Activated CD4-positive, alpha-beta T cell treated with anti-CD3 and anti-CD28 coated beads, Interleukin-2, amount 50 U/mL, for 16 hours (primary cell): ENCODE data around the gene ADAMTSL1.

Experiments
- DNase-seq: peaks from one replicate; pipeline ENCODE4 v3.0.0-alpha.2; 2020

ADAMTSL1 gene

GRCh38 chr9:18568973-18569372, 95.0 kb downstream of the ADAMTSL1 start:
- DNase-seq = no peak

GRCh38 chr9:18569941-18570630, 96.1 kb downstream of the ADAMTSL1 start:
- DNase-seq = no peak

- DNase-seq = no peak
Measured at GRCh38 chr9:18573021-18573556, 99.1 kb downstream of the ADAMTSL1 start.

GRCh38 chr9:18575686-18576085, 101.7 kb downstream of the ADAMTSL1 start:
- no peak for DNase-seq

DNA sequence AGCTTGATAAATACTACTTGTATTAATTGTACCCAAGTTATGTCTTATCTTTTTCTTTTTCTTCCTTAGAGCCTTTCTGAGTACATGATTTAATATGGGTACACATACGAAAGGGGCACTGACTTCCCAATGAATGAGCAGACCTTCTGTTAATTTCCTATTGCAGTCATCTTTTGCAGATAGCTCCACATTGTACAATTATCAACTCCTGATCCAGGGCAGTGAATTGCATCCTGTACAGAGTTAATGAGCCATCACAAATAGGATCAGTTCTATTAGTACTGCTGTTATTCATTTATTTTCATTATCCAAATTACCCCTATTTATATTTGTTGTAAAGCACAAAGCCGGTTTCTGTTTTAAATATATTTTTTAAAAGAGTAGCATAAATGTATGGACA, 105.6 kb downstream of the ADAMTSL1 start:
- DNase-seq = no peak

DNA sequence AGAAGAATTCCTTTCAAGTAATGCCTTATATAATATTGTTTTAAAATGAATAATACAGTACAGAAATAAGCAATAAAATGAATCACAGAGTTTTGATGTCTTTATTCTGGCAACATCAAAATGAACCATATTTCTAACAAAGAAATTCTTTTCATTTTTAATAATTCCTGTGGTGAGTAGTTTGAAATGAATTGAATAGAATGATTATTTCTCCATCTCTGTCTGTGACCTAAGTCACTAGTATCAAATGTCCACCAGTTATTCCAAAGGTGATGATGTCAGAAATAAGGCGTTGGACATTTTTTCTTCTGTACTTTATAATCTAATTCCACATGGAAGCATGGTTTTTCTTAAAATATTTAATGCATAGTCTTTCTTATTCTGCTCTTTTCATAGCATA, 106.2 kb downstream of the ADAMTSL1 start:
- DNase-seq = no peak

DNA sequence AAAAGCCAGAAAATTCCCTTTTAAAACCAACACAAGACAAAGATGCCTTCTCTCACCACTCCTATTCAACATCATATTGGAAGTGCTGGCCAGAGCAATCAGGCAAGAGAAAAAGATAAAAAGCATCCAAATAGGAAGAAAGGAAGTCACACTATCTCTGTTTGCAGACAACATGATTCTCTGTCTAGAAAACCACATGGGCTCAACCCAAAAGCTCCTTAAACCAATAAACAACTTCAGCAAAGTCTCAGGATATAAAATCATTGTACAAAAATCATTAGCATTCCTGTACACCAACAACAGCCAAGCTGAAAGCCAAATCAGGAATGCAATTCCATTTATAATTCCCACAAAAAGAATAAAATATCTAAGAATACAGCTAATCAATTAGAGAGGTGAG, 112.0 kb downstream of the ADAMTSL1 start:
- no peak for DNase-seq

DNA sequence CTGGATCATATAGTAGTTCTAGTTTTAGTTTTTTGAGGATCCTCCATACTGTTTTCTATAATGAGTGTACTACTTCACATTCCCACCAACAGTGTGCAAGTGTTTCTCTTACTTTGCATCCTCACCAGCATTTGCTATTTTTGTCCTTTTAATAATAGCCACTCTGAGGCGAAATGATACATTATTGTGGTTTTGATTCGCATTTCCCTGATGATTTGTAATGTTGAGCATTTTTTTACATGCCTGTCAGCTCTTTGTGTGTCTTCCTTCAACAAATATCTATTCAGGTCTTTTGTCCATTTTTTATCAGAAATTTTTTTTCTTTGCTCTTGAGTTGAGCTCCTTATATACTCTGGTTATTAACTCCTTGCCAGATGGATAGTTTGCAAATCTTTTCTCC, 114.0 kb downstream of the ADAMTSL1 start:
- DNase-seq = no peak

DNA sequence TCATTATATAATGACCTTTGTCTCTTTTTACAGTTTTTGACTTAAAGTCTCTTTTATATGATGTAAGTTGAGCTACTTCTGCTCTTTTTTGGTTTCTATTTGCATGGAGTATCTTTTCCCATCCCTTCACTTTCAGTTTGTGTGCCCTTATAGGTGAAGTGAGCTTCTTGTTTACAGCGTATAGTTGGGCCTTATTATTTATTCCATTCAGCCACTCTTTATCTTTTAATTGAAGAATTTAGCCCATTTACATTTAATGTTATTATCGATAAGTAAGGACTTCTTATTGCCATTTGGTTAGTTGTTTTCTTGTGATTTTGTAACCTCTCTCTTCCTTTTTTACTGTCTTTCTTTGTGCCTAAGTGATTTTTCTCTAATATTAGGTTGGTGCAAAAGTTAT, 117.3 kb downstream of the ADAMTSL1 start:
- DNase-seq = no peak

DNA sequence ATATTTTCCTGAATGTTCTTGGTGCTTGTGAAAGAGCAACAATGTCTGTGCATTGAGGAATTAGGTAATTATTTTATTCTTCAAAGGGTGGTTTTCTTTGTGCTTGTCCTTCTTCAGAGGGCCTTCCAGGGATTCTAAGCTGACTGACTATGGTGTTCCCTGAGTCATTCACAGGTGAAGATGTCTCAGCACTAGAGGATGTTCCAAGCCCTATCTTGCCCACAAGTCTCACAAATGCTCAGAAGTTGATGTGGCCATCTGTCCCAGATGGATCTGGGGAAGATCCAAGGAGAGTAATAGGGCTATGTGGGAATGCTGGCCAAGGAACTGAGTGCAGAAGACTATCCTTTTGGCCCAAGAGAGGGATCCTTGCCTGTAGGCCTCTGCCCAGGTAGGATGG, 120.9 kb downstream of the ADAMTSL1 start:
- no peak for DNase-seq

DNA sequence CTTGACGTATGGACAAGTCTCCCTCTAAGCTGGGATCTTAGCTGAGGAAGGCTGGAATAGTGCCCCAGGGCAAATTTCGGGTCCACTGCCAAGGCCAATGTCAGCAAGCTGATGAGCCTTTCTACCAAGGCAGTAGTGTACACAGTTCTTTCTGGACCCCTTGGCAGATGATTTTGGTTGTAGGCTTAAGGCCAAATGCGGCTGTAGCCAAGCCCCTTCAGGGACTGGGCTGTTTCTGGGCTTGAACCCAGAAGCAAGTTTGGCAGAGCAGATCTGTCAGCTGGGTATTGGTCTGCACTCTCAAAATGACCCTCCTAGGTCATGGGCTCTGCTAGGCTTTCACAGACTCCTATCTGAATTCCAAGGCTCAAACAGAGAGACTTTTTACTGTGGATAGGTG, 121.6 kb downstream of the ADAMTSL1 start:
- no peak for DNase-seq

- no peak for DNase-seq
Measured at GRCh38 chr9:18596920-18597319, 123.0 kb downstream of the ADAMTSL1 start.

DNA sequence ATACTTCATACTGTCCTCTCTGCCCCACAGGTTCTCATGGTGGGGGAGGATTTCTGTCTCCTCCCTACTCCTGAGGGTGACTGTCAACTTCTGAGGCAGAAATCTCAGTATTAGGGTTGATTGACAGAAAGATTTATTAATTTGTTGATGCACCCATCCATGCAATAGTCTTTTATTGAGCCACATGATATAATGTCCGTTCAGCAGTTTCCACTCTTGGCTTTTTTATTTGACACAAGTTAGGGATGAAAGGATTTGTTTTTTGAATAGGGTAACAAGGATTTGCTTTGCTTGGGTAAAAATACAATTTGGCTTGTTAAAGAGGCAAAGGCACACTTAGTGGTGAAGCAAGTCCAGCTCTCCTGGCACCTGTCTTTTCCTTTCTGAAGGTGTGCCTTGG, 125.0 kb downstream of the ADAMTSL1 start:
- DNase-seq = no peak

DNA sequence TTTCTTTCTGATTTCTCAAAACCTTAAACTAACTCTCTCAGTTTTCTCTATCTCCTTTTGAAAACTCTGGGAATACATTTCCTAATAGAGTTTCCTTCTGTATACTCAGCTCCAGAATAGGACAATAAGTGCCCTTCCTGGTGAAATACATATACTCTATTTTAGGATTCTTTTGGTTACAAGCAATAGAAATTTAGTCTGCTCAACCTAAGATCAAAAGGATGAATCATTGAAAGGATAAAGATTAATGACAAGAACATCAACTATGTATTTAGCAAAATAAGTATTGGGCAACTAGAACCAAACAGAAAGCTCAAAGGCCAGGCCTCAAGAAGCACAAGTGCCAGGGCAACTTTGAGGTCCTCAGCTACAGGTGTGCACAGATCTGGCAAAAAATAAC, 127.1 kb downstream of the ADAMTSL1 start:
- DNase-seq = no peak

DNA sequence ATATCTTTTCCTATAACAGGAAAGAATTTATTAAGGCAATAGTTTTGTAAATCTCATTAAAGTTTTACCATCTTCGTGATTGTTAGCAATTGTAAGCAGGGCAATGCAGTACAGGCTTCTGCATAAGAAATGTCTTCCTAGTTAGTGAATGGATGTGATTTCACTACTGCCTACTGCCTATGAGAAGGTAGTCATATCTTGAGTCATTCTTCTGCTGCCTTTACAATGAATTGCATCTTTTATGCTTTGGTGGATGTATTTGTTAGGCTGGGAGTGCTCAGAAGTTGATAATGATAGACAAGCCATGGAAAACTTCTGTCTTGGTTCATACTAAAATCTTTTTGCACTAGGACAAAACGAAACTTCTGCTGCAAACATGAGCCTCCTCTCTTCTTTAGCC, 128.0 kb downstream of the ADAMTSL1 start:
- no peak for DNase-seq

DNA sequence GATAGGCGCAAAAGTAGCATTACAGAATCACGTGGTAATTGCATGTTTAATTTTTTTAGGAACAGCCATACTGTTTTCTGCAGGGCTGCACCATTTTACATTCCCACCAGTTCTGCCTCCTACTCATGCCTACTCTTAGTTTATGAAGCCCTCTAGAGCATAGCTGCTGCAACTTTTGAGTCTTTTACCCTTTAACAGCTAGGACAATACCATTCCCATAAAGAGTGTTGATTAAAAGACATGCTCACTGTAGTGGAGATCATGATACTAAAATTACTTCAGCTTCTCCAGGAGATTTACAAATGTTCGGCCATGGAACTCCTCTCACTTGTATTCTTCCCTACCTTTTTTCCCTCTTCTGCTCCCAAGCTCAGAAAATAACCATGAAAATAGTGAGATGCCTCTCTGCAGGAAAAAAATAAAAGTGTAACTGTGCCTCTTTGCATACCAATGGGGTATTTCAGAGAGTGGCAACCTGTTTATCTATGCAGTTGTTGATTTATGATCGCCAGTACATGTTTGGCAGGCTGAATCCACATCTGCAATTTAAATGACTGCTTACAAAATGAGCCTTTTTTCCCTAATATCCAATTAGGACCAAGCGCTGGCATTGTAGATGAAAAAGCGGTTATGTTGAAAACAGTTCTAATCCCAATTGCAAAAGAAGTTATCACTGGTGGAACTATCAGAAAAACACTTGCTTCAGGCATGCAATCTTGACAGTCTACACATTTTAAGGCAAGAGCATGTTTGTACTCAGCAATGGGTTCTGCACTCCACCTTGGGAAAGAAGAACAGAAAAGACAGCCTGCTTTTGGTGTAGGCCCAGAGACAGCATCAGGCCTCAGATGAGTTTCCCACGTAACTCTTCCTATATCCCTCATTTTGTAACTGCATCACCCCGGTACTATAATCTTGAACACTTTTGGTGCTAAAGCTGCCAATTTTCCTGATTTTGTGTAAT, 131.1 kb downstream of the ADAMTSL1 start:
- DNase-seq = no peak

- no peak for DNase-seq
Measured at GRCh38 chr9:18605766-18606180, 131.8 kb downstream of the ADAMTSL1 start.

GRCh38 chr9:18606281-18606680, 132.3 kb downstream of the ADAMTSL1 start:
- no peak for DNase-seq

GRCh38 chr9:18606846-18607245, 132.9 kb downstream of the ADAMTSL1 start:
- DNase-seq = no peak

GRCh38 chr9:18608371-18608770, 134.4 kb downstream of the ADAMTSL1 start:
- DNase-seq = no peak

GRCh38 chr9:18610956-18611355, 137.0 kb downstream of the ADAMTSL1 start:
- DNase-seq = no peak

DNA sequence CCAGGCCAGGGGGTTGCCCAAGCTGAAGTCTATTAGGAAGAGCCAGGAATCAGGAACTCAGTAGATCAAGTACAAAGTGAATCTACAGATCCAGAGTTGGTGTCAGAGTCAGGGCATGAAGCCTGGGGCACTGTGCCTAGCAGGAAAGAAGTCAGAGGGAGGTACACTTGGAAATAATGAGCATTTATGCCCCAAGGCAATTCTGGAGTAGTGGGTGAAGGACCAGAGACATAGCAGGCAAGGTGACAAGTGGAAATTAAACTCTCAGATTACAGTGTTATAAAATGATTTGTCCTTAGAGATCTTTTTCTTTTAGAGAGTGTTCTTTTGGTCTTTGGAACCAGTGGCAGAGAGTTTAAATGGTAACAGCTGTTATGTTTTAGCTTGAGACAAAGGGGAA, 138.0 kb downstream of the ADAMTSL1 start:
- no peak for DNase-seq

DNA sequence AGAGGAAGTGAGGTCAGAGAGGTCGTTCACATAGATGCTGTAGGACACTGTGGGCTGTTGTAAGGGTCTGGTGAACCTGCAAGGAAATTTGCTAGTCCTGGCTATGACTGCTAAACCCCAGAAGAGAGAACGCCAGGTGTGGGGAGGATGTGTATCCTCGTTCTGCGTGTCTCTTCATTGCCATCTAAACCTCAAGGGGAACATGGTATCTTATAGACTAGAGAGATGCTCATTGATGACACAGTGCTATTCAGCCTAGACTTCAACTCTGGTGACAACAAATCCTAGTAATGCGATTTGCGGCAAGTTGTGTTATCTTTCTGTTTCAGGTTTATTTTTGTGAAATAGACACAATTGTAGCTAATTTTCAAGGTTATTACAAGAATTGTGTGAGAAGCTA, 140.2 kb downstream of the ADAMTSL1 start:
- DNase-seq = no peak

DNA sequence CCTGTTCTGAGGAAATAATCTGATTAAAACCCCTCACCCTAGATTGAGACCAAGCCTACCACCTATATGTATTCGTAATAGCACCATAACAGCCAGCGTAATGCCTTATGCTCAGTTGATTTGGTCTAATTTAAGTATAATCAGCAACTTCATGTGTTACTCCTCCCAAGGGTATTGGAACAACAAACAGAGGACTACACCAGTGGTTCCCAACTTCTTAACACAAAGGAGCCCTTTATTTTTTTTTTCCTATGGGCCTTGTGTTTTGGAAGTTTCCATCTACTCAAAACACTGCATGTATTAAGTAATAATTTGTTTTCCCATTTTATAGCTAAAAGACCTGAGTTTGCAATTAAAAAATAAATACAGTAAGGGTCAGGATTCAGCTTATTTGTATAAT, 140.7 kb downstream of the ADAMTSL1 start:
- no peak for DNase-seq
